AG09309 (cell line): ENCODE data around the gene PSMG3.

ENCODE experiments used
- DNase-seq: peaks from one replicate; pipeline ENCODE4 v3.0.0-alpha.2; 2010; ENCODE audit warnings: low read depth
- H3K4me3 ChIP-seq: 2 replicates; pipeline ENCODE4 v1.5.1; 2011; ENCODE audit warnings: mild to moderate bottlenecking, low read depth, low read length, moderate library complexity; ENCODE audit not compliant: control insufficient read depth
- TF ChIP-seq, protein P1 (sequence below): IDR thresholded peaks from 2 replicates; pipeline ENCODE4 v1.5.1; 2011; ENCODE audit warnings: mild to moderate bottlenecking, low read depth, low read length, inconsistent platforms; ENCODE audit not compliant: insufficient read depth, control insufficient read depth; ENCODE audit errors: missing control alignments

Gene PSMG3

DNA sequence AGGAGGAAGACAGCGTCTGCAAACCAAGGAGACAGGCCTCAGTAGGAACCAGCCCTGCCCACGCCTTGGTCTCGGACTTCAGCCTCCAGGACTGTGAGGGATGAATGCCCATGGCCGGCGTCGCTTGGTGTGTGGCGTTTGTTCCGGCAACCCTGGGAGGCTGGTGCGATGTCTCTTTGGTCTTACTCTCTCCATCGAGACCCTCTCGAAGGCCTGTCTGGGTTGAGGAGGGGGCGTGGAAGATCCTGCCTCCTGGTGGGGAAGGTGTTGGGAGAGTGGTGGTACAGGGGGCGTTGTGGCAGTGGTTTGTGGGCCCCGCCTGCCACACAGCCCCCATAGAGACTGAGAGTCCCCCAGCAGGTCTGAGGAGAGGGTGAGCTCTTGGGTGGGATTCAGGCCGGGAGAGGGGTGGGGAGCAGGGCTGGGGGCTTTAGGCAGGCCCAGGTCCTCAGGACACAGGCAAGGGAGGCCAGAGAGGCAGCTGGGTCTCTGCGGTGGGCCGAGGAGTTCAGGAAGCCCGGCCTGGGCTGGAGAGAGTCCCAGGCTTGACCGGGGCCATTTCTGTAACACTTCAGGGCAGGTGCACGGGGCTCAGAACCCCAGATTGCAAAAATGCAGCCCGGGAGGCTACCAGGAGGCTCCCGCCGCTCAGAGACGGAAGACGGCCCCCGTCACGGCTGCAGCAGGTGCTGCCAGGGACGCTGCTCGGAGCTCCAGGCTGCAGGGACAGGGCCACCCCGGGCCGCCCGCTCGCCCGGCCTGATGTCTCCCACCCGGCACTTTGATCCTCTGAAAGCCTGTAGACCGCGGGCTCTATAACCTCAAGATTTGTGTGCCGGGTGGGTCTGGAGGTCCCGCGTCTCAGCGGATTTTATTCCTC, 33.8 kb upstream of the PSMG3 start:
- H3K4me3 ChIP-seq: no peak overlapping the region
- TF ChIP-seq, protein P1, sequence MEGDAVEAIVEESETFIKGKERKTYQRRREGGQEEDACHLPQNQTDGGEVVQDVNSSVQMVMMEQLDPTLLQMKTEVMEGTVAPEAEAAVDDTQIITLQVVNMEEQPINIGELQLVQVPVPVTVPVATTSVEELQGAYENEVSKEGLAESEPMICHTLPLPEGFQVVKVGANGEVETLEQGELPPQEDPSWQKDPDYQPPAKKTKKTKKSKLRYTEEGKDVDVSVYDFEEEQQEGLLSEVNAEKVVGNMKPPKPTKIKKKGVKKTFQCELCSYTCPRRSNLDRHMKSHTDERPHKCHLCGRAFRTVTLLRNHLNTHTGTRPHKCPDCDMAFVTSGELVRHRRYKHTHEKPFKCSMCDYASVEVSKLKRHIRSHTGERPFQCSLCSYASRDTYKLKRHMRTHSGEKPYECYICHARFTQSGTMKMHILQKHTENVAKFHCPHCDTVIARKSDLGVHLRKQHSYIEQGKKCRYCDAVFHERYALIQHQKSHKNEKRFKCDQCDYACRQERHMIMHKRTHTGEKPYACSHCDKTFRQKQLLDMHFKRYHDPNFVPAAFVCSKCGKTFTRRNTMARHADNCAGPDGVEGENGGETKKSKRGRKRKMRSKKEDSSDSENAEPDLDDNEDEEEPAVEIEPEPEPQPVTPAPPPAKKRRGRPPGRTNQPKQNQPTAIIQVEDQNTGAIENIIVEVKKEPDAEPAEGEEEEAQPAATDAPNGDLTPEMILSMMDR: no peak
- DNase-seq: no peak

GRCh38 chr7:1602386-1602785, 32.6 kb upstream of the PSMG3 start:
- no peak for DNase-seq
- H3K4me3 ChIP-seq: no peak overlapping the region
- TF ChIP-seq, protein P1: no peak

DNA sequence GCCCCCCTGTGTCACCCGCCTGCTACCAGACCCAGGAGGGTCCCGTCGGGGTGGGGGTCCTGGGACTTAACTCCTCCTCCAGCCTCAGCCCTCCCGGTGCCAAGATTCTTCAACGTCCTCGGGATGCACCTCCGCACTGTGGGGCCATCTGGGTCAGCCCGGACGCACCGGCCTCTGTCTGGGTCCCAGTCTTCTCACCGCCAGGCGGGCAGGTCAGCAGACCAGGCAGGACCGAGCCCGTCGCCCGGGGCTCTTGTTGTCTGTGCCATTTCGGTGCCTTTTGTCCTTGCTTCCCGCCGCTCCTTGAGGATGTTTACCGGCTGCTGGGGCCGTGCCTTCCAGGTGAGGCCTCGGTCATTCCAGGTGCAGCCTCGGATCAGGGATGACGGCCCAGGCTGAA, 32.1 kb upstream of the PSMG3 start:
- DNase-seq: no peak
- H3K4me3 ChIP-seq: no peak overlapping the region
- TF ChIP-seq, protein P1: no peak

- TF ChIP-seq, protein P1: no peak
- no peak for DNase-seq
- no peak overlapping the region for H3K4me3 ChIP-seq
These were observed 30.0 kb upstream of the PSMG3 start for GRCh38 chr7:1599640-1600395.

DNA sequence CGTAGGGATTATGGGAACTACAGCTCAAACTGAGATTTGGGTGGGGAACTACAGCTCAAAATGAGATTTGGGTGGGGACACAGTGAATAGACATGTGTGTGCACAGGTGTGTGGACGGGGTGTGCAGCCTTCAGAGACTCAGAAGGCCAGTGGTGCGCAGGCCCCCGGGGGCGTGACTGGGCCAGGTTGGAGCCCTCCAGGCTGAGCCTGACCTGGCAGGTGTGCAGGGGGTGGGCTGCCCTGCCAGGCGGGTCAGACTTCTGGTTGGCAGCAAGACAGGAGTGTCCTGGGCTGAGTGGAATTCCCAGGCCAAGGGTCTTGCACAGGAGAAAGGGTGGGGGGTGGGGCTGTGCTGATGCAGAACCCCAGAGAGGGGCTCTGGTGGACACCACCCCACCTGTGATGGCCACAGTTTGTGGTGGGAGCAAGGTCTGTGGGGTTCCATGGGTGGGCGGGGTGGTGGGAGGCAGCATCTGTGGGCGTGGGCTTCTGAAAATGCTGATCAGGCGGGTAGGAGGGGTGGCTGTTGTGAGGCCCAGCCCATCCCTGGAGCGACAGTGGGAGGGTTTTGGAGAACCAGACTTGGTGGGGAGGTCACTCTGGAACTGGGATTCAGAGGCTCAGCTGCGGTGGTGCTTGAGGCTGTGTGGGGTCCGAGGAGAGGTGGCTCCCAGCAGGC, 29.3 kb upstream of the PSMG3 start:
- DNase-seq: no peak
- H3K4me3 ChIP-seq: no peak overlapping the region
- TF ChIP-seq, protein P1: no peak

DNA sequence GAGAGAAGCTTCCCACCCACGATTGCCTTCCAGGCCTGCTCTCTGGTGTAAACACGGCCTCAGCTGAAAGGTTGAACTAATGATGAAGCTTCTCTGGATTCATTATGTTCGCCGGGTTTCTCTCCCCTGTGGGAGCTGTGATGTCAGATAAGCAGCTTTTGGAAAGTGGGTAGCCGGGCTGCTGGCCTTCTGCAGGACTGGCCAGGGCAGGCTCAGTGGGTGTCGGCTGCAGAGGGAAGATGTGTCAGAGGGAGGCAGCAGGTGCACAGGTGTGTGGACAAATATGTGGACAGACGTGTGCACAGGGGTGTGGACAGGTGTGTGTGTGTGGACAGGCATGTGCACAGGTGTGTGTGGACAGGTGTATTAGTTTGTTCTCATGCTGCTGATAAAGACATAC, 28.5 kb upstream of the PSMG3 start:
- H3K4me3 ChIP-seq: no peak overlapping the region
- DNase-seq: no peak
- TF ChIP-seq, protein P1: no peak
